Dendritic cell treated with granulocyte-macrophage colony-stimulating factor and Interleukin-4, amounts not matched to agents 40 ng/mL and 50 ng/mL, for 4 days (primary cell): ENCODE data around the gene MAST3.

Source experiments
- H3K27ac Mint-ChIP-seq: one replicate; pipeline ENCODE4 v1.8.0; 2022; ENCODE audit warnings: mild to moderate bottlenecking, mixed read lengths
- H3K27me3 Mint-ChIP-seq: one replicate; pipeline ENCODE4 v1.8.0; 2022; ENCODE audit warnings: mild to moderate bottlenecking, mixed read lengths
- H3K36me3 Mint-ChIP-seq: one replicate; pipeline ENCODE4 v1.8.0; 2022; ENCODE audit warnings: low read depth, mixed read lengths
- H3K4me1 Mint-ChIP-seq: one replicate; pipeline ENCODE4 v1.8.0; 2022; ENCODE audit warnings: low read depth, mixed read lengths
- H3K4me3 Mint-ChIP-seq: one replicate; pipeline ENCODE4 v1.8.0; 2022; ENCODE audit warnings: mild to moderate bottlenecking, moderate library complexity, mixed read lengths
- H3K9me3 Mint-ChIP-seq: one replicate; pipeline ENCODE4 v1.8.0; 2022; ENCODE audit warnings: mixed read lengths
- intact Hi-C: fragments of 100-400 bp; cut with micrococcal nuclease; formaldehyde crosslinking; loops from one replicate; pipeline ENCODE4 v1.15.0; 2022

MAST3 gene

DNA sequence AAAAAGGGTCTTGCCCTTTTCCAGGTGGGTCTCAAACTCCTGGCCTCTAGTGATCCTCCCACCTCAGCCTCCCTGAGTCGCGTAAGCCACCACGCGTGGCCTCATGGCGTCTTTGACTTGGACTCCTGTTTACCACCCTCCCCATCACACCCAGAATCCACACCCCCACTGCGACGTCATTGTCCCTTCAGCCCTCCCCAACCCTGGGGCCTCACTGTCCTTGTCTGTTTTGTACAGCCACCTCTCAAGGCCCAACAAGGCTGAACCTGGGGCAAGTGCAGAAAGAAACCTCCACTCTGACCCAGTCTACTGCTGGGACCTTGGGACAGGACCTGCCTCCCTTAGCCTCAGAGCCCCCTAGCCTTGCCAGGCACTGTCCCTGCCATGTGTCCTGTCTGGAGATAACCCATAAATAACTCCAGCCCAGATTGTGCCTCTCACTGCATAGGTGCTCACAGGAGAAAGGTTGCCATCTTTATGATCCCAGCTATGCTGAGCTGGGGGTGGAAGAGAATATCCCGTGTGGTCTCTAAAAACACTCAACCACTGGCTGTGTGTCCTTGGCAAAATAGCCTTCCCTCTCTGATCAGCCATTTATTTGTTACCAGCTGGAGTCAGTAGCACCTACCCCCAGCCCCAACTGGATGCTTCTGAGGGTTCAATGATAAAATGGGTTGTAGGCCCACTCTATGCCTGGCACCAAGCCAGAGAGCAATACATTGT, 74.2 kb downstream of the MAST3 start:
- peaks cover 69% of the 10 kb centered on the region for H3K36me3 Mint-ChIP-seq
- peak overlapping the region; percentile 99 for H3K27ac Mint-ChIP-seq
- no peaks in the 10 kb centered on the region for H3K27me3 Mint-ChIP-seq
- intact Hi-C loops = loop anchor here (2.0 to 10.0 kb wide), 2 partner anchors 21 to 167 kb away; partner anchors contain the start of genes ARRDC2 and MPV17L2
- peaks cover 75% of the 10 kb centered on the region for H3K4me1 Mint-ChIP-seq
- H3K4me3 Mint-ChIP-seq = peak overlapping the region; percentile 47
- H3K9me3 Mint-ChIP-seq = no peaks in the 10 kb centered on the region

DNA sequence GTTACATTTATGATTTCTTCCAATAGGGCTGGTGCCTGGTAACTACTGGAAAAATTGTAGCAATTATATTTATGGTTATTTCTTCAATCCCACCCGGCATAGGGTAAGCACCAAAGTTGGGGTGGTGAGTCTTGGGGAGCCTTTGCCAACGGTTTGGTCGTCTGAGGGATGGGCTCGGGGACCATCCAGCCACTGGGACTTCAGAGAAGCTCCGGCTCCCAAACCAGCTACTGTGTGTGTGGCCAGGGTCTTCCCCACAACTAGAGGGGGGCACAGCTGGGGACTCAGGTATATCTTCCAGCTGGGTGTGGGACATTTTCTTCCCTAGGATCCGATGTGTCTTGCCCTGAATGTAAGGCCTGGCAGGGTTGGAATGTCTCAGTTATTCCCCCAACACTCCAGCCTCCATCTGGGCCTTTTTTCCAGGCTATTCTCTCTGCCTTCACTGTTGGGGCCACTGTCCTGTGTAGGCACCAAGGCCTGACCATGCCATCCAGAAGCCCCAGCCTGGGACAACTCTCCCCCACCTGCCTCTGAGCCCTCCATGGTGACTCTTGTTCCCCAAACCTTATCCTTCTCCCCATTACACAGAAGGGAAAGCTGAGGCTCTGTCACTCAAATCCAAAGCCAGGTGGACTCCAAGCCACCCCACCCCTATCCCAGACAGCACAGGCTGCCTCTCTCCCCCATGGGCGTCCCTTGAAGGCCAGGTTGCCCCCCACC, 74.9 kb downstream of the MAST3 start:
- H3K27me3 Mint-ChIP-seq = no peaks in the 10 kb centered on the region
- no peaks in the 10 kb centered on the region for H3K9me3 Mint-ChIP-seq
- H3K4me1 Mint-ChIP-seq = peaks cover 83% of the 10 kb centered on the region
- H3K27ac Mint-ChIP-seq = peak overlapping the region; percentile 99
- intact Hi-C loops = loop anchor here (1.0 to 10.0 kb wide), 3 partner anchors 20 to 168 kb away; partner anchors contain the start of genes ARRDC2, MPV17L2 and RAB3A
- peak overlapping the region; percentile 96 for H3K4me3 Mint-ChIP-seq
- peaks cover 69% of the 10 kb centered on the region for H3K36me3 Mint-ChIP-seq

- intact Hi-C loops = loop anchor here (1.0 to 10.0 kb wide), 3 partner anchors 20 to 168 kb away; partner anchors contain the start of genes ARRDC2, MPV17L2 and RAB3A
- Mint-ChIP-seq H3K27me3 (no peaks in the 10 kb centered on the region), H3K36me3 (peaks cover 69% of the 10 kb centered on the region), H3K27ac (peak overlapping the region; percentile 99), H3K9me3 (no peaks in the 10 kb centered on the region), H3K4me1 (peaks cover 84% of the 10 kb centered on the region), H3K4me3 (peak overlapping the region; percentile 96)
Measured at GRCh38 chr19:18173054-18173571, 75.5 kb downstream of the MAST3 start.

DNA sequence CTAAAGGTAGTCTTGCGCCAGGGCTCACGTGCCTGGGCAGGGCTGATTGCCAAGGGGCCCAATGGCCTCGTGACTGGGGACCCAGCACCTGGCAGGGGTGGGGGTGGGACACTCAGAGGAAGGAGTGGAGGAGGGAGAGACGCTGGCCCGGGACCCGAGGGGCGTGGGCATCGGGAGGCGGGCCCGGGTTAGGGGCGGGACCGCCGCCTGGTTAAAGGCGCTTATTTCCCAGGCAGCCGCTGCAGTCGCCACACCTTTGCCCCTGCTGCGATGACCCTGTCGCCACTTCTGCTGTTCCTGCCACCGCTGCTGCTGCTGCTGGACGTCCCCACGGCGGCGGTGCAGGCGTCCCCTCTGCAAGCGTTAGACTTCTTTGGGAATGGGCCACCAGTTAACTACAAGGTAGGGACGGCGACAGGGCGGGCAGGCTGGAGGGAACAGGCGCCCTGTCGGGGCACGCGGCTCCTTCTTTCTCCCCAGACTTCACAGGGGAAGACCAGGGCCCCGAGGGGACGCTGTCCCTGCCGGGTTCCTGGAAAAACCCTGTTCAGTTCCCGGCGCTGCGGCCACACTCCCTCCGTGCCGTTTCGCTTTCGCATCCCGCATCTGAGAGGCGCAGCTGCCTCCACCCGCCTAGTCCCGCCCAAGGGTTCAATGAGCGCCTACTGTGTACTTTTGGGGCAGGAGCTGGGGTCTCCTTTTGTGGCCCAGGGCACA, 76.2 kb downstream of the MAST3 start, which contains the start of gene IFI30:
Gene IFI30 (plus strand): TSS at position 242 of the 717 bp plus-strand sequence. CDS start 29 bp downstream, at position 271.
- H3K27me3 Mint-ChIP-seq = no peaks in the 10 kb centered on the region
- H3K4me1 Mint-ChIP-seq = peaks cover 84% of the 10 kb centered on the region
- H3K36me3 Mint-ChIP-seq = peaks cover 69% of the 10 kb centered on the region
- H3K4me3 Mint-ChIP-seq = peak within 1 kb of the TSS; percentile 96
- no peaks in the 10 kb centered on the region for H3K9me3 Mint-ChIP-seq
- peak within 1 kb of the TSS; percentile 99 for H3K27ac Mint-ChIP-seq
- intact Hi-C loops = loop anchor here (1.0 to 10.0 kb wide), 3 partner anchors 19 to 169 kb away; partner anchors contain the start of genes ARRDC2, MPV17L2 and RAB3A

GRCh38 chr19:18174983-18175382, 77.4 kb downstream of the MAST3 start:
- peaks cover 83% of the 10 kb centered on the region for H3K4me1 Mint-ChIP-seq
- peaks cover 67% of the 10 kb centered on the region for H3K36me3 Mint-ChIP-seq
- no peaks in the 10 kb centered on the region for H3K27me3 Mint-ChIP-seq
- H3K27ac Mint-ChIP-seq = peak overlapping the region; percentile 99
- H3K9me3 Mint-ChIP-seq = no peaks in the 10 kb centered on the region
- peak overlapping the region; percentile 96 for H3K4me3 Mint-ChIP-seq
- intact Hi-C loops = loop anchor here (10.0 kb wide), 1 partner anchor 170 kb away; the partner anchor contains the start of gene ARRDC2

GRCh38 chr19:18176367-18177310, 79.1 kb downstream of the MAST3 start:
- Mint-ChIP-seq H3K4me3 (peak overlapping the region; percentile 96), H3K36me3 (peaks cover 65% of the 10 kb centered on the region)

DNA sequence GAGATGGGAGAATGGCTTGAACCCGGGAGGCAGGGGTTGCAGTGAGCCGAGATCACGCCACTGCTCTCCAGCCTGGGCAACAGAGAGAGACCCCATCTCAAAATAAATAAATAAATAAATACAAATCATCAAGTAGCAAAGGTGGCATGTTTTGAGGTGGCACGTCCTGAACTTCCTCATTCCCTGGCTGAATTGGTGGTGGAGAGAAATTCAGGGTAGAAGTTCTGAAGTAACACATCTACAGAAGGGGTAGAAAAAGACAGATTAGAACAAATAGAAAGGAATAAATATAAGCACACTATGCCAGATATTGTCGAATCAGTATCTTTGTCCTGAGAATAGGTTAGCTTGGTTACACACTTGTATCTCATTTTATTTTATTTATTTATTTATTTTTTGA, 82.4 kb downstream of the MAST3 start:
- H3K36me3 Mint-ChIP-seq = peaks cover 46% of the 10 kb centered on the region
- no peaks in the 10 kb centered on the region for H3K27me3 Mint-ChIP-seq
- peaks cover 58% of the 10 kb centered on the region for H3K4me1 Mint-ChIP-seq
- intact Hi-C loops = loop anchor here (10.0 kb wide), 1 partner anchor 175 kb away; the partner anchor contains the start of gene ARRDC2
- H3K27ac Mint-ChIP-seq = peak overlapping the region; percentile 78
- no peaks in the 10 kb centered on the region for H3K9me3 Mint-ChIP-seq
- H3K4me3 Mint-ChIP-seq = peak overlapping the region; percentile 30

More at GRCh38 chr19:18176367-18177310, 79.1 kb downstream of the MAST3 start:
- Mint-ChIP-seq H3K27me3 (no peaks in the 10 kb centered on the region), H3K27ac (peak overlapping the region; percentile 61), H3K9me3 (no peaks in the 10 kb centered on the region), H3K4me1 (peaks cover 76% of the 10 kb centered on the region)
- intact Hi-C loops = loop anchor here (10.0 kb wide), 1 partner anchor 172 kb away; the partner anchor contains the start of gene ARRDC2

GRCh38 chr19:18183529-18183928, 86.0 kb downstream of the MAST3 start:
- Mint-ChIP-seq H3K9me3 (no peaks in the 10 kb centered on the region), H3K4me1 (peaks cover 26% of the 10 kb centered on the region), H3K4me3 (no peak overlapping the region), H3K27ac (no peak overlapping the region), H3K36me3 (peaks cover 11% of the 10 kb centered on the region), H3K27me3 (no peaks in the 10 kb centered on the region)
- intact Hi-C loops = no loop called here

- intact Hi-C loops = no loop called here
- no peak overlapping the region for H3K4me3 Mint-ChIP-seq
- H3K4me1 Mint-ChIP-seq = peaks cover 10% of the 10 kb centered on the region
- H3K9me3 Mint-ChIP-seq = no peaks in the 10 kb centered on the region
- H3K27me3 Mint-ChIP-seq = no peaks in the 10 kb centered on the region
- no peak overlapping the region for H3K27ac Mint-ChIP-seq
- H3K36me3 Mint-ChIP-seq = no peaks in the 10 kb centered on the region
Measured at GRCh38 chr19:18185538-18185937, 88.0 kb downstream of the MAST3 start.

DNA sequence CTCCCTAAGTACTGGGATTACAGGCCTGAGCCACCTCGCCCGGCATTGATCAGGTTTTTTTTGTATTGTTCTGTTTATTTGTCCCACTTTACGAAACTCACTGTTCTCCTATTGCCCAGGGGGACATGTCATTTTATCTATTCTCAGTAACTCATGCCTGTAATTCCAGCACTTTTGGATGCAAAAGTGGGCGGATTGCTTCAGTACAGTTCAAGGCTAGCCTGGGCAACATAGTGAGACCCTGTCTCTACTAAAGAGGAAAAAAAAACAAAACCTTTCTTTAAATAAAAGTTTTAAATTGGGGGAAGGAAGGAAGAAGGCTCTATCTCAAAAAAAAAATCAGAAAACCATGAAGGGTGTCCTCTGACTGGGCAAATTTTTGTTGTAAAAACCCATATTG, 92.7 kb downstream of the MAST3 start:
- peaks cover 17% of the 10 kb centered on the region for H3K4me1 Mint-ChIP-seq
- peaks cover 16% of the 10 kb centered on the region for H3K36me3 Mint-ChIP-seq
- peak overlapping the region; percentile 46 for H3K27ac Mint-ChIP-seq
- intact Hi-C loops = no loop called here
- no peaks in the 10 kb centered on the region for H3K27me3 Mint-ChIP-seq
- H3K9me3 Mint-ChIP-seq = no peaks in the 10 kb centered on the region
- H3K4me3 Mint-ChIP-seq = no peak overlapping the region

GRCh38 chr19:18191640-18192062, 94.1 kb downstream of the MAST3 start:
- Mint-ChIP-seq H3K4me3 (peak overlapping the region; percentile 86), H3K9me3 (no peaks in the 10 kb centered on the region), H3K27ac (peak overlapping the region; percentile 92), H3K36me3 (peaks cover 30% of the 10 kb centered on the region), H3K4me1 (peaks cover 17% of the 10 kb centered on the region), H3K27me3 (no peaks in the 10 kb centered on the region)
- intact Hi-C loops = loop anchor here (1.0 to 2.0 kb wide), 2 partner anchors 13 to 19 kb away; partner anchors contain the start of genes IFI30 and RAB3A

DNA sequence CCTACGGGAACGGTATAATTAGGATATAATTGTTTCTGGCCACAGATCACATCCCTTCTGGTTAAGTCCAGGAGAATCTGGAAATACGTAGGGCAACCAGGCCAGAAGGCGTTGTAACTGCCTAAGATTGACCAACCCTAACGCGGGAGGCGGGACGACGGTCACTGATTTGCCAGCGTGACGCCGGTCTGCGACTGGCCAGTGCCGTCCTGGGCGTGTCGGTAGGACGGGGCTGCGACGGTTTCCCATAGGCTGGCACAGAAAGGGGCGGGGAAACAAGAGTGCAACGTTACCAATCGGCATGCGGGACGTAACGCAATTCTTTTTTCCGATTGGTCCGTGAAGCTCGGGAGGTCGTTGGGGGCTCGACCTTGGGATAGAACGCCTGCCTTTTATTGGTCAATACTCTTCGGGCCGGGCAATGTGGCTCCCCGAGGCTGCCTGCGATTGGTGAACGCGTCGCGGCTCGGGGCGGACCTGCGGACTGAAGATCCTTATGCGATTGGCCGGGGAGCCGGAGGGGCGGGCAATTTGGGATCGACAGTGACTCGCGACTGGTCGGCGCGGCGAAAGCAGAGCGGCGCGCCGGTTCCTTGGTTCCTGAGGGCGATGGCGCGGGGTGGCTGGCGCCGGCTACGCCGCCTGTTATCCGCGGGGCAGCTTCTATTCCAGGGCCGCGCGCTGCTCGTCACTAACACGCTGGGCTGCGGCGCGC, 95.3 kb downstream of the MAST3 start, which contains the start of gene MPV17L2:
Gene MPV17L2 (plus strand): TSS at position 546 of the 715 bp plus-strand sequence. CDS start 64 bp downstream, at position 610.
- Mint-ChIP-seq H3K36me3 (peaks cover 41% of the 10 kb centered on the region), H3K27ac (peak within 1 kb of the TSS; percentile 92), H3K4me1 (peaks cover 17% of the 10 kb centered on the region), H3K27me3 (no peaks in the 10 kb centered on the region), H3K4me3 (peak within 1 kb of the TSS; percentile 86), H3K9me3 (no peaks in the 10 kb centered on the region)
- intact Hi-C loops = loop anchor here (1.0 to 2.0 kb wide), 2 partner anchors 11 to 20 kb away; partner anchors contain the start of genes IFI30 and RAB3A
